ENCODE measurements around the gene KIAA1328.
A peak's percentile ranks its signal among the peaks of the same experiment; 100 is the strongest.
"Not testable (repeated sequence)": the region's sequence is repeated elsewhere in the genome, so short reads cannot be mapped to it uniquely, and the experiment has no call there.

The KIAA1328 gene

DNA sequence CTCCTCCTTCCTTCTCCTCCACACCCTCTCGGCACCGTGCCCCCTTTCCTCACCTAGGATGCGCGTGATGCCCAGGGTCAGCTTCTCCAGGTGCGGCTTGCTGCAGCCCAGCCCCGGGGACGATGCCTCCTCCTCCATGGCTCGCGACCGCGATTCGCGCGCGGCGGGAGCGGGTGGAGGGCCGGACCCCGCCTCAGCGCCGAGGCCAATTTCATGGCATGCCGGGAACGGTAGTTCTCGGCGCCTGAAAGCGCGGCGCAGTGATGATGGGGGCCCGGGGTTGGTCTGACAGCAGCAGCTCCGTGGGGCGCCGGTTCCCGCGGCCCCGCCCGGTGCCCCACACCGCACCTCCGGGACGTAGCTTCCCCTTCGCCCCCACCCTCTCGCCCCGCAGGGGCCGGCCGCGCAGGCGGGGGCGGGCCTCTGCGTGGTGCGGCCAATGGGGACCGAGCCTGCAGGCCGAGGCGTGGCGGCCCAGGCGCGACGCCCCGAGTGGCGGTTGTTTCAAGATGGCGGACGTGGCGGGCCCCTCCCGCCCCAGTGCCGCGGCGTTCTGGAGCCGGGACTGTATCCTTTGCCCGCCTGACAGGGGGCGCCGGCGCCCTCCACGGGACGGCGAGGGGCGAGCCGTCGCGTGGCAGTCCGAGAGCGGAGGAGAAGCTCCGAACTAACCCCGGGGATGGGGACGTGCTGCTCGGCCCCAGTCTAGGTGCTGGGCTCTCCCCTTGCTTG is at the start of gene KIAA1328, which contains the start of gene TPGS2:
Gene KIAA1328, plus strand, starts transcription at position 498 of the 732 bp plus-strand sequence. Its CDS starts 12 bp downstream, at position 510.
Gene TPGS2, minus strand, starts transcription at position 373 of the 732 bp plus-strand sequence. Its CDS starts 235 bp downstream, at position 138.
- peak; percentile 70 for DNase-seq (ENCODE audit: low read depth)

DNA sequence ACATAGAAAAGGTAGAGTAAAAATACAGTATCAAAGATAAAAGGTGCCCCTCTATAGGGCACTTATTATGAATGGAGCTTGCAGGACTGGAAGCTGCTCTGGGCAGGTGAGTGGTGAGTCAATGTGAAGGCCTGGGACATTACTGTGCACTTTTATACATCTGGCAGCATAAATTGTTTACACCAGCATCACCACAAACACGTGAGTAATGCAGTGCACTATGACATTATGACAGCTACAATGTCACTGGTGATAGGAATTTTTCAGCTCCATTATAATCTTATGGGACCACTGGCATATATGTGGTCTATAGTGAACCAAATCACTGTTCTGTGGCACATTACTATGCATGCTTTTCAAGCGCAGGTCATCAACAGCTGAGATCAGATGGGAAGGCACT is 48.2 kb upstream of the KIAA1328 start:
- DNase-seq (ENCODE audit: low read depth) = no peak

DNA sequence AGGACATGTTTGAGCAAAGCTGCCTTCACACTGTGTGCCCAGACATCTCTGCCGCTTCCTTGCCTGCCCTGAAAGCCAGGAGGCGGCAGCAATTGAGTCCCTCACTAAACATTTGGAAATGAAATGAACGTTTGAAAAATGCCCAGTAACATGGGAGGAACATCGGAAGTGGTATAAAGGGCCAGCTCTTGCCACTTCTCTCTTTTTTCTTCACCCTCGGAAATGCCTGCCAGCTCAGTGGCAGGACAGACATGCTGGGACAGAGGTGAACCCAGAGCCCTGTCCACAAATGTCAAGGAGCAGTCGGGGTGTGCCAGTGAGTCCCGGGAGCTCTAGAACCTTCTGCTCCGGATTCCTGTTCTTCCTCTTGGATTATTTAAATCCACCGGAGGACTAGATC is 46.2 kb upstream of the KIAA1328 start:
- DNase-seq (ENCODE audit: low read depth) = no peak

DNA sequence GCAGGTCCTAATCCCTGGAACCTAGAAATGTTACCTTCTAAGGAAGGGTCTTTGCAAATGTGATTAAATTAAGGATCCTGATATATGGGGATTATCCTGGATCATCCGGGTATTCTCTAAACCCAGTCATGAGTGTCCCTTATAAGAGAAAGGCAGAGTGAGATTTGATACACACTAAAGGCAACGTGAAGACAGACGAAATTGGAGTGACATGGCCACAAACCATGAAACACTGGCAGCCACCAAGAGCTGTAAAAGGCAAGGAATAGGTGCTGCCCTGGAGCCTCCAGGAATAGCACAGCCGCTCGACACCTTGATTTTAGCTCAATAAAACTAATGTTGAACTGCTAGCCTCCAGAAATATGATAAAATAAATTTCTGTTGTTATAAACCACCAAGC is 45.1 kb upstream of the KIAA1328 start:
- no peak for DNase-seq (ENCODE audit: low read depth)

DNA sequence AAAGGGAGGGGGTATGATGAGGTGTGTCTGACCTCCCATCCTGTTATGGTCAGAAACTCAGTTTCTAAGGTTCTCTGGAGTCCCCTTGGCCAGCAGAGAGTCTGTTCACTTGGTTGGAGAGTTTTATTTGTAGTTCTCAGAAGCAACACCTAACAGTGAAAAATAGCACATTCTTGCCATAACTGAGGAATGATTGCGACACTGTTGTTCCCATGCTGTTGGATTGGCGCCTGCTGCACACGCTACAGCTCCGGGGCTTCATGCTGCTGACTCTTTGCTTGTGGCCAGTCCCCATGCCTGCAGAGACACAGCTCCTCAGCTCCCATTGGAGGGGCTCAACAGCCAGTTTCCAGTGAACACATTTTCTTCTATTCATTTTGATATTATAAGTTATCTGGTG is 42.2 kb upstream of the KIAA1328 start:
- DNase-seq (ENCODE audit: low read depth) = peak; percentile 65

DNA sequence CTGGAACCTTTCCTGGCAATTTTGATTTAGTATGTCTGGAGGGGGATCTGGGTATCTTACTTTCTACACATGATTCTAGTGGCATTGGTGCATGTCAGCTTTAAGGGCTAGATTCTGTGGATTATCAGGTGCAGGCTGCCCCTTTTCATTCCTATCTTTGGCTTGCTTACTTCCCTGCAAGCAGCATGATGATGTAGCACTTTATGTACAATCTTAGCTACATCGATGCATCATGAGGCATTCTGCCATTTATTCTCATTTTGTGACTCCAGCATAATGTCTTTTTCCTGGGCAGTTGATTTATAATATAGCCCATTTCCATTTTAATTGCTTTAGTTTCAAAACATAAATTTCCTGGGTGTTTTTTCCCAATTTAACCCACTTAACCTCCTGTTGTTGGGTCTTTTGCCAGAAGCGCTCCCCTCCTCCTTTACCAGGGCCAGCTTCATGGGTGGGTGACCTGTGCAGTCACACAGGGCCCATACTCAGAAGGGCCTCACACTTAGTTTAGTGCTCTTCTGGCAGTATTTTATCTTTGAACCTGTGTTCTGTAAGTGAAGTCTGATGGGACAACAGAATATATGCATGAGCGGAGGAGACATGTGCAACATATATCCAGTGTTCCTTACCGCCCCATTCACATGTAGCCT is 36.2 kb upstream of the KIAA1328 start:
- DNase-seq (ENCODE audit: low read depth) = no peak

DNA sequence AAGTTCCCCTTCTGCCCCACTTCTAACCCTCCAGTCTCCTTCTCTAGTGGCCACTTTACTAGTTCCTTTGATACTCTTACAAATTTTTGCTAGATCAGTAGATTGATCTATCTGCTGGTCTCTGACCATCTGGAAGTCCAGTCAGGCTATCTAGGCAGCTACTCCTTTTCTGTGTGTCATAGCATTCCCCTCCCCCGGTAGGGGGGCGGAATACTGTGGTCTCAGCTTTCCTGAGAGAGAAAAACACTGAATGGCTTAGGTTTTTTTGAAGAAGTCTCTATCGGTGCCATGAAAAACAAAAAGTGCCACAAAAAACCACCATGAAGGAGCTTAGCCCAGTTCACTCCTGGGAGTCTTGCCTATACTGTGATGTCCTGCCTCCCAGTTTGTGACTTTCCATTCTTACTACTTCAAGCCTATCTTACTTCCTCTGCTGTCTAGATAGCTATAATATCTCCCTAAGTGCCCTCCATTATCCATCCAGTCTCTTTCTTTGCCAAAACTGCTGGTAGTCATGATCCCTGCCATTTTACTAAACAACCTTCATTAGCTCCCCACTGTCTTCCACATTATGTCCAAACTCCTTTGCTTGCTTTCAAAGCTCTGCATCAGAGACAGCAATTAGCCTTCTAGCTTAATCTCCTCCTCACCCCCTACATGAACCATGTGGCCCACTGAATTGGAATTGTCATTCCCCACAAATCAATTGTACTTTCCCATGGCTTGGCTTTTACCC is 30.0 kb upstream of the KIAA1328 start:
- DNase-seq (ENCODE audit: low read depth) = no peak

DNA sequence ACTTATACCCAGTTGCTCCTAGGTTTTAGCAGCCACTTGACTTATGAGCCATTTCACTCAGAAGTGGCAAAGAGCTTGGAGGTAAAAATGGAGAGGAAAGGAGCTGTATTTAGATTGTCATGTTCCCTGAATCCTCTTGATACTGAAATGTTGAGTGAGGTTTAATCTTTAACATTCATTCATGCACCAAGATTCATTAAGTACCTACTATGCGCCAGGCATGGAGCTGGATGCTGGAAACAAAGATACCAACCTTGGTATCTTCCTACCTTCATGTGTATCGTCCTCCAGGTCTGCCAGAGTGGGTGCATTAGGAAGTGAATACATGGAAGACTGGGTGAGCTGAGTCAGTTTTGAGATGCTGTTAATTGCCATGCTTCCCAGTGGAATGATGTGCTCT is 23.8 kb upstream of the KIAA1328 start:
- no peak for DNase-seq (ENCODE audit: low read depth)

DNA sequence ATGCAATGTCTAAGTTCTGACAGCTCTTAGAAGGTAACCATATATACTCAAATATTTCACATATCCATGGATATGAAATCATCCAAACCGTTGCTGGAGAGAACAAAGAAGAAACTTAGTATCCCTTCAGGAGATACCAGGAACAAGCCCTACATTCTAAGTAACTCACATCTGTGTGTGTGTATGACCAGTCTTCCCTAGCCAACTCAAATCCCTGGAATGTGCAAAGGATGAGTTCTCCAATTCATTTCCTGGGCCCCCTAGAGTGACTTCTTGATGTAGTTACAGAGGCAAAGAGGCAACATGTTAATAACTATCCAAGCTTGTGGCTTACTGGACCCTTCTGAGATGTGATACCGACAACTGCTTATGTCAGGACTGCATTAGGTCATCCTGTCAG is 20.2 kb upstream of the KIAA1328 start:
- DNase-seq (ENCODE audit: low read depth) = peak; percentile 39

DNA sequence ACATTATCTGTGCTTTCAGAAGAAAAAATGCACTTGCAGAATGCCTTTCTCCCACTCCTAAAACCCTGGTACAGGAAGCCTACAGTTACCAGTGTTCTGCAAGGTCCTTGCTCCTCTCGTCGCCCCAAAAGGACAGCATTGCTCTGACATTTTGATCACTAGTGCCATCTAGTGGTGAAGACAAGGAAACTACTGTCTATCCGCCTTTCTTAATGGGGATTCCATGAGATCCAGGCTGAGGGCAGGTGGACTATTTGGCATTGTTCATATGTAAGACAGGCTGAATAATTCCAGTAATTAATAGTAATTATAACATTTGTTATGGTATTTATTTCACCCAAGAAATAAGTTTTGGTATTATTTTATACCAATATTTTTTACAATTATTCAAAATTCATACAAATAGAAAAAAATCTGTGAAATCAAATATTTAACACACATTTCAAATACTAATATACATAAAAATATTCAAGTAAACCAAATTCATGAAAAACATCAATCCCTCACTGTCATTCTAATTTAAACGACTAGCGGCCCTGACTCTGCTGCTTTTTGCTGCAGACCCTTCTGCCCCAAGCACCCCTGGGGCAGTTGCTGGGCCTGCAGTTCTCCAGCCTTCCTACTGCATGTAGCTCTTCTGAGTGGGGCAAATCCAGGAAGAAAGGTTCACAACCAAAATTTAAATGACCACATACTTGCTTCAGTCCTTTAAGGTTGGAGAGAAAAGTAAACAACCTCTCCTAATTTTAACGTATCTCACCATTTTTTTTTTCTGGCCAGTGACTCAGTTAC is 19.1 kb upstream of the KIAA1328 start:
- peak; percentile 54 for DNase-seq (ENCODE audit: low read depth)

DNA sequence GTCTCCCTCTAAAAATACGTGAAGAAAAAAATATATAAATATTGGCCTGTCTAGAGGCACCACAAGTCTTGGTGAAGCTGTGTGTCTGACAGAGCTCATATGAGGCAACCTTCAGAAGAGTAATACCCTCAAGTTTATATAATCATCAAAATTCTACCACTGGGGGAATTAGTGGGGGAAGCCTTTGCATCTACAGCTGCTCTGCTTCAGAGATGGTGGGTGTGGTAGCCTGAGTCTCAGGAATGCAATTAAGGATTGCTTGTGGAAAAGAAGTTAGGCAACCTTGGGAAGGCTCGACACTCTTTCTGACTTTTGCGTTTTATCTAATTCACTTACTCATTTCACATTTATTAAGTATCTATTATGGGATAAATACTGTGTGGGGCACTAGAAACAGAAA is 17.5 kb upstream of the KIAA1328 start:
- peak; percentile 30 for DNase-seq (ENCODE audit: low read depth)

DNA sequence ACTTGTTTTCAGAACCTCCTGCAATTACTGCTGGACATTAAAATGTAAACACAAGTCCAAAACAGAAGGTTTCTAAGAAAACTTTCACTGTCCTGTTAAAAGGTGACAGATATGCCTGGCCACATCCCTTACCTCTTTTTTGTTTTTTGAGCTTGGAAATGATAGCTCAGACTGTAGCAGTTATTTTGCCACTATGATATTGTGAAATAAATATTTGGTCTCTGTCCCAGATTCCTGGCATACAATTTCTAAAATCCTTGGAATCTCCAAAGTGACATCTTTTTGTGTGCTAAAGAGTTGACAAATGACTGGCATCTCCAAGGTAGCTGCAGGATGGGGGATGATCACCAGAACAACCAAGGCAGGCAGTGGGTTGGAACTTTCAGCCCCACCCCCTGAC is 17.0 kb upstream of the KIAA1328 start:
- no peak for DNase-seq (ENCODE audit: low read depth)

DNA sequence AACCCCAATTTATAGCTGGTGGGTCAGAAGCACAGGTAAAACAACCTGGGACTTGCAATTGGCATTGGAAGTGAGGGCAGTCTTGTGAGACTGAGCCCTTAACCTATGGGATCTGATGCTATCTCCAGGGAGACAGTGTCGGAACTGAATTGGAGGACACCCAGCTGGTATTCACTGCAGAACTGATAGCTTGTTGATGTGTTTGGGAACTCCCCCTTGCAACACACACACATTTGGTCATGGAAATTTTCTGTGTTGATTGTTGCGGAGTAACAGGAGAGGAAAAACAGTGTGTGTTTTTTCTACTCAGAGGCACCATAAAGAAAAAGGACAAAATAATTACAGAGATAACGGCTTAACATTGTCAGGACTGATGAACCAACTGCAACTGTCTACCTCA is 16.2 kb upstream of the KIAA1328 start:
- DNase-seq (ENCODE audit: low read depth) = no peak

DNA sequence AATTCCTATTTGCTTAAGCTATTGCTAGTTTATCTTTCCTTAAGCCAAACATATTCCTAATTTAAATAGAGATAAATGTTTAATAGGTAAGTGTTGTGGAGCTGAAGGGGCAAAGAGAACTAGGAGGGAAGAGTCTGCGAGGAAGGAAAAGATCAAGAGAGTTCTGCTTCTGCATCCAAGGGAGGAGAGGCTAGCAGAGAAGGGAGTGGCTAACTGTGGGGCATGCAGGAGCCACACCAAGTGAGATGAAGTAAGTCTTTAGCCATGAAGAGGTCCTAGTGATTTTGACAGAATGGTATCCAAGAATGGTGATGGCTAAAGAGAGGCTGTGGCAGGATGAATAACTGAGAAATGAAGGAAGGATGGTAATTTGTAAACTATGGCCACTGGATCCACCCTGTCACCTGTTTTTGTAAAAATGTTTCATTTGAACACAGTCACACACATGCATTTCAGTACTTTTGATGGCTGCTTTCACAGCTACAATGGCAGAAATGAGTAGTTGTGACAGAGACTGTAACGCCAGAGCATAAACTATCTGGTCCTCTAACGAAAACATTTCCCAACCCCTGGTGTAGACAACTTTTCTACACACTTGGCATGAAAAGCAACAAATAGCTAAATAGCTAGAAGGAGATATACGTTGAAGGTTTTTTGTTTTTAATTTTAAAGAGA is 15.7 kb upstream of the KIAA1328 start:
- DNase-seq (ENCODE audit: low read depth) = no peak

DNA sequence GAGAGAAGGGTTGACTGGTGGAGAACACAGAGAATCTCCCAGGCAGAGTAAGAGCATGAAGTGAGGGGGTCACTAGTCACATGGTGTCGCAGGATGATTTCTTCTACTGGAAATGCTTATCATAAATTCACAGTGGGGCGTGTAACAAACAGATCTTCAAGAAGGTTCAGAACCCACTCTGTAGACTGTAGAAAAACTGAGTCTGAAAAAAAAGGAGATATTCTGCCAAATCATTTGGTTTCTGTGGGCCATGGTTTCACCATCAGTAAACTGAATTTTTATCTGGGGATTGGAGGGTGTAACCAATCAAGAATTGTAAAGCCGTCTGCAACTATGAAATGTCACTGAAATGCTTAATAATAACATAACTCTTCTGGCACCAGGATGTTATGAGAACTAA is 15.1 kb upstream of the KIAA1328 start:
- DNase-seq (ENCODE audit: low read depth) = no peak

DNA sequence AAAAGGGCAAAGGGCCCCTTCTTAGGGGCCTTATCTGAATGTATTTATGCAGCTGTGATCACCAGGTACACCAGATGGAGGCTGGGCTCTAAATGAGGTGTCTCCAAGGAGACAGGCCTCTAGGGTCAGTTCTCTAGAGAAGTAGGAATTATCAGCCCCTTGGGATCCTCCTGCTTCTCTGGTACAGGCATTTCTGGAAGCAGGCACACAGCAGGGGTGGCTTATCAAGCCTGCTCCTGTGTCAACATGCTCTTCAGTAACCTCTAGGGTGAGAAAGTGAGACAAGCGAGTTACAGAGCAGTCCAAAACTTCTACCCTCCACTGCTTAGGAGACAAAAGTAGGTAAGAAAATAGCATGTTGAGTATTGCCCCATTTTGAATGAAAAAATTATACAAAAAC is 13.9 kb upstream of the KIAA1328 start:
- no peak for DNase-seq (ENCODE audit: low read depth)

DNA sequence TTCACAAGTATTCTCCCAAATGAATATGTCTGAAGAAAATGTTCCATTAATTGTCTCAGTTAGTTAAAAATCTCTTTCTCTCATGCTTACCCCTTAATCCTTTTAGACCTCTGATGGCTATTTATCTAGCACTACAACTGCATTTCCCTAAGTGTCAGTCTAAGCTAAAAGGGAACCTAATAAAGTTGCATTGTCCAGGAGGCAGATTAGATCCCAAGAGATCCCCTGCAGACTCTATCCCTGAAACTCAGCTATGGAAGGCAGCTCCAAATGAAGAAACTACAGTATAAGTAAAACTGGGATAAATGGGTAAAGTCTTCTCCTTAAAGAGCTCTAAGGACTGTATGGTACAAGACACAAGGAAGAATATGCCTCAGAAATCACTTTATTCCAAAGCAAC is 12.8 kb upstream of the KIAA1328 start:
- DNase-seq (ENCODE audit: low read depth) = not testable (repeated sequence)

DNA sequence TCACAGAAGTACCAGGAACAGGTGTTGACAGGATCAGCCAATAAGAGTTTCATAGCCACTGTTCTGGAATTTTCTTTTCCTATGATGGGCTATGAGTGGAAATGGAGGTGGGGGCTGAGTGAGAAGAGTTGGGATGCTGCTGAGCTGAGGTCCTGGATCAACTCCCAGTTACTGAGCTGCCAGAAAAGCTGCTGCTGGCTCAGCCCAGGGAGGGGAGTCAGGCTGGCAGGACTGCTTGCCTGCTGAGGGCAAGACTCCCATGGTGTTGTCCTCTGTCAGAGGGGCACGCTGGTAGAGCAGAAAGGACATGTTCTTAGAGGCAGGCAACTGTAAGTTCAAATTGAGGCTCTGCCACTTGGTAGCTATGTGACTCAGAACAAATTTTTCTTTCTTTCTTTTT is 11.9 kb upstream of the KIAA1328 start:
- no peak for DNase-seq (ENCODE audit: low read depth)

DNA sequence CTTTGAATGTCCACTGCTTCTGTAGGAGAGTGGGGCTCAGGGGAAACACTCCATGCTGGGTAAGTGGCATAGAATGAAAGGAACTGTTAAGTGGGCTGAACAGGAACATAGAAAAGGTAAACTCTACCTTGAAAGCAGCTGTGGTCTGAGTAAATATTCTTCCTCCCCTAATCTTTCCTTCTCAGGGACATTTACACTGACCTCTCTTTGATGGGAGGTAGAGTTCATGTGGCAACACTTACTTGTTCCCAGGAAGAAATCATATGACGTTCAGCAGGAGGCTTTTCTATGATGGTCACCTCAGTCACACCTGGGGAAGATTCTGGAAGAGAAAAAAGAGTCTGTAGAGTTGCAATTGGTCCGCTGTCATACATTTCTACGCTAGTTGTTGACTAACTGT is 10.3 kb upstream of the KIAA1328 start:
- no peak for DNase-seq (ENCODE audit: low read depth)

DNA sequence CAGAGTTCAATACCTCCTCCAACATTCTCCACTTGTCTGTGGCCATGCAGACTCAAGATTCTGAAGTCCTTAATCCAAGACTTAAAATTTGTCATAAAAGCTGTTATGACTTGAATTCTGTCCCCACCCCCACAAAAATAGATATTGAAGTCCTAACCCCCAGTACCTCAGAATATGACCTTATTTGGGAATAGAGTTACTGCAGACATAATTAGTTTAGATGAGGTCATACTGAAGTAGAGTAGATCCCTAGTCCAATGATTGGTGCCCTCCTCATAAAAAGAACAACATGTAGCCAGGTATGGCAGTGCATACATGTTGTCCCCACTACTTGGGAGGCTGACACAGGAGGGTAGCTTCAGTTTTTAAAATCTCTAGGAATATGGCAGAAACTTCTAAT is 9.3 kb upstream of the KIAA1328 start:
- no peak for DNase-seq (ENCODE audit: low read depth)

DNA sequence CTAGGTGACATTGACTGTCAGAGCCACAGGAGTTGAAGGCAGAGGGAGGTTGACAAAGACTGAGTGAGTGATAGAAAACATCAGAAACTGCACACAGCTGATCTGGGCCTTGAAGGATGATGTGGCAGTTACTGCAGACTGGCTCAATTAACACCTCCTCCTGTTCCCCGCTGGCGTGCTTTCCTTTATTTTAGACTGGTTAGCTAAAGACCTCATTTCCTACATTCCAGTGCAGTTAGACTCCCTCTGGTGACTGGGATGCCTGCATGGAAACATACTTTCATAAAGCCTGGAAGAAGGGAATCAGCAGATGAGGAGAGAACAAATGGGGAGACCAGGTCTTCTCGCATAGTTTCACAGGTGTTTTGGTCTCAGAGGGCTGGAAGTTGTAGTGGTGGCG is 7.2 kb upstream of the KIAA1328 start:
- no peak for DNase-seq (ENCODE audit: low read depth)

DNA sequence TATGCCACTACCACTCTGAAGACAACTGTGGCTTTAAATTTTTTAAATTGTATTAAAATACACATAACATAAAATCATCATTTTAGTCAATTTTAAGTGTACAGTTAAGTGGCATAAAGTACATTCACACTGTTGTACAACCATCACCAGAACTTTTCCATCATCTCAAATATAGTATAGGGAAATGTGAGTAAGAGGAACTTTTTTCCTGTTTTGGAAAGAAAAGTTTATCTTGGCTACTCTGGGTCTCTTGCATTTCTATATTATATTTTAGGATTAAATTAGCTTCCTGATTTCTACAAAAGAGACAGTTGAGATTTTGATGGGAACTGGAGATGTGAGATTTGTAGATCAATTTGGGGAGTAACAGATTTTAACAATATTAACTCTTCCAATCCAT is 3.4 kb upstream of the KIAA1328 start:
- DNase-seq (ENCODE audit: low read depth) = no peak
